ENCODE data around the gene ELAVL4.
"Not testable (repeated sequence)": the region's sequence is repeated elsewhere in the genome, so short reads cannot be mapped to it uniquely, and the experiment has no call there.

ELAVL4 gene

DNA sequence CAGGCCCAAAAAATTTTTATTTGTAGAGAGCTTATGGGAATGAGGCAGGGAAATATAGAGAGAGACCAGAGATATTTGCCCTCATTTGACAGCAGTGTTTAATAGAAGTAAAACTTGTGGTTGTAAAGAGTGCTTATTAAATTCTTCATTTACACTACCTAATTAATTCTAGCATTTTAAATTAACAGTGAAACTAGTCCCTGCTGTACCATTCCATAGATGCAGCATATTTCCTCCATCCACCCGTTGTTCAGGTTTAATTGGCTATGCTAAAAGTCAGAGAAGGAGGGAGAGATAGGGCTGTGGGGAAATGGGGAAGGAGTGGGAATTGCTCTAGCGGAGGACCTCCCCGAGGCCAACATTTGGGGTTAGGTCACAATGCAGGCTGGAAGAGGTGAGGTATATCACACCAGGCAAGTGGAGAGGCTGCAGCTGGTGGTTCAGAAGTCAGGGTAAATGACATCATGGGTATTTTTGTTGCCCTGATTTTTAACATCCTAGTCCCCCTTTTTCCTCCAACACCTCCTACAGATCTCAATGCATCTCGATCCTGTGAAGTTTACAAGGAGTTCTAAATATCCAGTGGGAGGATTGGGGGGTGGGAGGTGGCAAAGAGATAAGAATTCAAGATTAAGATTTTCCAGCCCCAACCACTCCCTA is 38.6 kb downstream of the ELAVL4 start:
- Mint-ChIP-seq H3K4me1 (no peaks in the 10 kb centered on the region), H3K27ac (no peak overlapping the region), H3K36me3 (ENCODE audit: low read depth) (no peaks in the 10 kb centered on the region), H3K9me3 (no peaks in the 10 kb centered on the region), H3K27me3 (no peaks in the 10 kb centered on the region), H3K4me3 (no peak overlapping the region)
- no peak for ATAC-seq
- DNase-seq: no peak

- no peaks in the 10 kb centered on the region for H3K36me3 Mint-ChIP-seq (ENCODE audit: low read depth)
- H3K27me3 Mint-ChIP-seq: no peaks in the 10 kb centered on the region
- no peak overlapping the region for H3K4me3 Mint-ChIP-seq
- ATAC-seq: no peak
- H3K4me1 Mint-ChIP-seq: no peaks in the 10 kb centered on the region
- no peaks in the 10 kb centered on the region for H3K9me3 Mint-ChIP-seq
- no peak for DNase-seq
- H3K27ac Mint-ChIP-seq: no peak overlapping the region
These were observed 39.6 kb downstream of the ELAVL4 start for GRCh38 chr1:50148142-50148923.

DNA sequence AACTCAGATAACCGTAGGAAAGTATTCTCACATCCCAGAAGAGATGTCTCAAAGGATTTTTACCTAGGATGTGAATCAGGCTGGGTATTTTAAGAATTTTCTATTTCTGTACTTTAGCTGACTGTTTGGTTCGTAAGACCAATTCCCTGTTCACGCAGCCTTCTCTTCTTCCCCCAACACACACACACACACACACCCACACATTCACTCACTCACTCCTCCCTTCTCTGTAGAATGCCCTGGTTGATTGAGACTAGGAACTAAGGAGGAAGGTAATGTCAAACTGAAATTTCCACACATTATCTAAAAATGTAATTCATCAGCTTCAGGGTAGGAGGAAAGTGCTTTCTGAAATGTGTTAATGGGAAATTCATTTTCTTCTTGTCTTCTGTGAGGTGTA is 43.5 kb downstream of the ELAVL4 start:
- Mint-ChIP-seq H3K27ac (no peak overlapping the region), H3K4me3 (no peak overlapping the region), H3K9me3 (no peaks in the 10 kb centered on the region), H3K27me3 (no peaks in the 10 kb centered on the region), H3K36me3 (ENCODE audit: low read depth) (no peaks in the 10 kb centered on the region), H3K4me1 (no peaks in the 10 kb centered on the region)
- ATAC-seq (no peak), DNase-seq (no peak)

- ATAC-seq: no peak
- Mint-ChIP-seq H3K36me3 (ENCODE audit: low read depth) (no peaks in the 10 kb centered on the region), H3K4me1 (no peaks in the 10 kb centered on the region), H3K9me3 (no peaks in the 10 kb centered on the region), H3K4me3 (no peak overlapping the region), H3K27me3 (no peaks in the 10 kb centered on the region), H3K27ac (no peak overlapping the region)
- DNase-seq: no peak
These were observed 46.8 kb downstream of the ELAVL4 start for GRCh38 chr1:50155541-50155940.

DNA sequence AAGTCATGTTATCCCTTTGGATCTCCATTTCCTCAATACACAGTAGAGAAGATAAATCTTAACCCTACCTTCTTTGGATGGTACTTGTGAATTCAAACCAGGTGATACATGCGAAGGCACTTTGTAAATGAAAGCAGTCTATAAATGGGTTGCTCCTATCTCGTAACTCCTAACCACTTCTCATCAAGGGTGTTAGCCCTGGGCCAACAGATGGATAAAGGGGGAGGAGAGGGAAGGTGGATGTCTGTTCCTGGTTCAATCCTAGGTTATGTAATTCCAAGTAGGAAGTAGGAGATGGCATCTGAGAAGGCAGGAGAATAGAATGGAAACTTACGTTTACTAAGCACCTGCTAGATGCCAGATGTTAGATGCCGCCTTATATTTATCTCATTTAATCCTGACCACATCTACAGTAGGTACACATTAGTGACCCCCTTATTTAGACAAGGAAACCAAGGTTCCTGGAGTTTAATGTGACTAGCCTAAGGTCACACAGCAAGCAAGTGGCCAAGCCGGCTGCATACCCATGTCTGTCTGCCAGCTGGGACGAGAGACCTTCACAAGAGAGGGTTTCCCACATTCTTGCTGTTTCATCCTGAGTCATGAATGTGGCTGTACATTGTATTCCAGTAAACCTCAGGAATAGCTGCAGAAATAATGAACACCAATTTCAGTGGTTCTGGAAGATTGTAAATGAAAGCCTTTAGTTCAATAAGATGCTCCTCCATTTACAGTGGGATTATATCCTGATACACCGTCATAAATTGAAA is 47.7 kb downstream of the ELAVL4 start:
- Mint-ChIP-seq H3K27me3 (no peaks in the 10 kb centered on the region), H3K9me3 (no peaks in the 10 kb centered on the region), H3K36me3 (ENCODE audit: low read depth) (no peaks in the 10 kb centered on the region), H3K4me1 (no peaks in the 10 kb centered on the region), H3K4me3 (no peak overlapping the region), H3K27ac (no peak overlapping the region)
- no peak for DNase-seq
- ATAC-seq: no peak

DNA sequence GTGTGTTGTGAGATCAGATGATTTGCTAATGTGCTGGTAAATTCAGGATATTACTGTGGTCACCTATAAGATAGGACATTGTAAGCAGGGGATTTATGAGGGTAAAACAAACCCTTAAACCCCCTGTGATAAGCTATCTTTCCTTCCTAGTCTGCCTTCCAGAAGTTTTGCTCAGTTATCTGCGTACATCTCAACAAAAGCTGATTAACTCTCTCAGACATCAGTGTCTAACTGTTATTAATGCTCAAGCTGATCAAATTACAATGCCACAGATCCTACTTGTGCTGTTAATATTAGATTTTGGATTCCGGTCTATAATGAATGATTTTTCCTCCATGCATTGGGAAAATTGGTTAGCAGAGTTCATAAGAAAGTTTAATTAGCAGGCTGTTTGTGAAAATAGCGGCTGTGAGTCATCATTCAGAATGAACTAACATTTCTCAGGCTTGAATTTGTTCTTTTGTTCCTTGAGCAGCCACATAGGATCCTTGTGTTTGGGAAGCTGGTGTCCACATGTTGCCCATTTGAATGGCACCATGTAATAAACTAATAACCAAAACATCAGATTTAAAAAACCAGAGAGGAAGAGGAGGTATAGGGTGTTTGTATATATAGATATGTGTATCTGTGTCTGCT is 48.7 kb downstream of the ELAVL4 start:
- DNase-seq: no peak
- ATAC-seq: no peak
- Mint-ChIP-seq H3K9me3 (no peaks in the 10 kb centered on the region), H3K4me3 (no peak overlapping the region), H3K27me3 (no peaks in the 10 kb centered on the region), H3K27ac (no peak overlapping the region), H3K36me3 (ENCODE audit: low read depth) (no peaks in the 10 kb centered on the region), H3K4me1 (no peaks in the 10 kb centered on the region)

- no peaks in the 10 kb centered on the region for H3K27me3 Mint-ChIP-seq
- no peak overlapping the region for H3K27ac Mint-ChIP-seq
- no peak for ATAC-seq
- no peak for DNase-seq
- no peaks in the 10 kb centered on the region for H3K36me3 Mint-ChIP-seq (ENCODE audit: low read depth)
- H3K4me1 Mint-ChIP-seq: no peaks in the 10 kb centered on the region
- H3K4me3 Mint-ChIP-seq: no peak overlapping the region
- H3K9me3 Mint-ChIP-seq: no peaks in the 10 kb centered on the region
These were observed 49.7 kb downstream of the ELAVL4 start for GRCh38 chr1:50158421-50158820.

DNA sequence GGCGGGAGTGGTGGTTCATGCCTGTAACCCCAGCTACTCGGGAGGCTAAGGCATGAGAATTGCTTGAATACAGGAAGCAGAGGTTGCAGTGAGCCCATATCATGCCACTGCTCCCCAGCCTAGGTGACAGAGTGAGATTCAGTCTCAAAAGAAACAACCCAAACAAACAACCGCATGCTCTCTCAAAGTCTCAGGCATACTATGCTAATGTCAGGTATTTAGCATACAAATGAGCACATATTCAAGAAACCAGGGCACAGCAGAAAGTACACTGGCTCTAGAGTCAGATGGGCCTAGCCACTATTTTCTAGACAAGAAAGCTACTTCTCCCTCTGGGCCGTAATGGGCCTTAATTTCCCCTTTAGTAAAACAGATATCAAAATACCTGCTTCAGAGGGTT is 55.0 kb downstream of the ELAVL4 start:
- Mint-ChIP-seq H3K9me3 (no peaks in the 10 kb centered on the region), H3K36me3 (ENCODE audit: low read depth) (no peaks in the 10 kb centered on the region), H3K4me3 (no peak overlapping the region), H3K27ac (no peak overlapping the region), H3K4me1 (no peaks in the 10 kb centered on the region), H3K27me3 (no peaks in the 10 kb centered on the region)
- DNase-seq (no peak), ATAC-seq (no peak)

DNA sequence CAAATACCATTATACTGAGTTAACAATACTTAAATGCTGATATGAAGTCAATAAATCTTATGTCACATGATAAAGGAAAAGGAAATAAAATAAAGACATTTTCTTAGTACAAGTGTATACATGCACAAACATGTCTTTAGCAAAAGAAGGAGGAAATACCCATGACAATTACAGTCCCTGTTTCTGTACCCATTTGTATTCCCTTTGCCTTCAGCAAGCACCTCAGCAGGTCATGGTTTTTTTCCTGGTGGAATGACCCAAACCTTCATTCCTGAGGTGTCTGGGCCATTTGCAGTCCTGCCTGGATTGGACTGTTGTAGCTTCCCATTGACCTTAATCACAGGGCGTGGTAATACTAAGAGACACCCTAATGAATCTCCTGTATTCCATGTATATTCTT is 57.6 kb downstream of the ELAVL4 start:
- not testable (repeated sequence) for DNase-seq; ATAC-seq; H3K27me3 Mint-ChIP-seq; H3K9me3 Mint-ChIP-seq; H3K27ac Mint-ChIP-seq; H3K4me3 Mint-ChIP-seq; H3K36me3 Mint-ChIP-seq (ENCODE audit: low read depth); H3K4me1 Mint-ChIP-seq

- Mint-ChIP-seq H3K4me1 (no peaks in the 10 kb centered on the region), H3K27me3 (peaks cover 5% of the 10 kb centered on the region), H3K27ac (no peak overlapping the region), H3K9me3 (no peaks in the 10 kb centered on the region), H3K4me3 (no peak overlapping the region), H3K36me3 (ENCODE audit: low read depth) (no peaks in the 10 kb centered on the region)
- DNase-seq (no peak), ATAC-seq (no peak)
These were observed 63.6 kb downstream of the ELAVL4 start for GRCh38 chr1:50172299-50172698.

- H3K36me3 Mint-ChIP-seq (ENCODE audit: low read depth): no peaks in the 10 kb centered on the region
- H3K9me3 Mint-ChIP-seq: no peaks in the 10 kb centered on the region
- H3K4me3 Mint-ChIP-seq: no peak overlapping the region
- ATAC-seq (no peak), DNase-seq (no peak)
- peaks cover 5% of the 10 kb centered on the region for H3K27me3 Mint-ChIP-seq
- no peaks in the 10 kb centered on the region for H3K4me1 Mint-ChIP-seq
- no peak overlapping the region for H3K27ac Mint-ChIP-seq
These were observed 65.4 kb downstream of the ELAVL4 start for GRCh38 chr1:50174101-50174500.

DNA sequence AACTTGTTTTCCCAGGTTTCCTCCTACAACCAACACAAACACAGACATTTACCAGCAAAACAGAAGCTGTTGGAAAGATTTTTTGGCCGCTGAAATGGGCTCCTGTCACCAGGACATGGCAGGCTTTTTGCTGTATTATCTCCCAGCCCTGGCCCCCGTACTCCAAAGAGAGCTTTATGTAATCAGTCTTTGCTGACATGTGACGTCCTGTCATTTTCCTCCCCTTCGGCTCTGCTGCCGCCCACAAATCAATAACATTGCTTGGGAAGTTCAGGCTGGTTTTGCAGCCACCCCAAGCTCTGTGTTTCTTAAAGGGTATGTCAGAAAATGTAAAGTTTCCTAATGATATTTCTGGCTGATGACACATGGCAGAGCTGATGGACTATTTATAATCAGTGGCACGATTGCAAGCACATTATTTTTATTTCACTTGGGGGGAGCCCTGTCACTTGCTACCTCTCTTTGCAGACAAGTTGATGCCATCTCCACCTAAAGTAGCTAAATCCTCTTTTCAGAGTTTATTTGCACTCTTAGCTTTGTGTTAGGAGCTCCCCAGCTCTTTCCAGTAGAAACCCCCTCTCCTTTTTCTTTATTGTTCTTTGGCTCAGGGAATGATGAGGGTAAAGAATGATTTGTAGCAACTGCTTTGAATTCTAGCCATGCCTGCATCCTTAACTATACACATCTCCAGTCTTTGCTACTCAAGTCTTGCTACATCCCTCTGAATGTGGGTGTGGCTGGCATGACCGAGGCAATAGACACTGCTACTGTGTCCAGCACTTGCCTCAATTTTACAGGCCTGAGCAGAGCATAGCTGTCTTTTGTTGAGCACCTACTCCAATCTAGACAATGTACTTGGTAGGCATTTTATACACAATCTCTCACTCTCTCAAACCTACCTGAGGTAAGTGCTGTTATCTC is 67.3 kb downstream of the ELAVL4 start:
- ATAC-seq (no peak), DNase-seq (no peak)
- no peak overlapping the region for H3K4me3 Mint-ChIP-seq
- no peak overlapping the region for H3K27ac Mint-ChIP-seq
- no peaks in the 10 kb centered on the region for H3K4me1 Mint-ChIP-seq
- no peaks in the 10 kb centered on the region for H3K36me3 Mint-ChIP-seq (ENCODE audit: low read depth)
- H3K9me3 Mint-ChIP-seq: no peaks in the 10 kb centered on the region
- H3K27me3 Mint-ChIP-seq: peaks cover 8% of the 10 kb centered on the region

GRCh38 chr1:50177994-50178393 is 69.3 kb downstream of the ELAVL4 start:
- Mint-ChIP-seq H3K27me3 (peaks cover 8% of the 10 kb centered on the region), H3K4me3 (no peak overlapping the region), H3K27ac (no peak overlapping the region), H3K36me3 (ENCODE audit: low read depth) (no peaks in the 10 kb centered on the region), H3K9me3 (no peaks in the 10 kb centered on the region), H3K4me1 (no peaks in the 10 kb centered on the region)
- DNase-seq (no peak), ATAC-seq (no peak)

DNA sequence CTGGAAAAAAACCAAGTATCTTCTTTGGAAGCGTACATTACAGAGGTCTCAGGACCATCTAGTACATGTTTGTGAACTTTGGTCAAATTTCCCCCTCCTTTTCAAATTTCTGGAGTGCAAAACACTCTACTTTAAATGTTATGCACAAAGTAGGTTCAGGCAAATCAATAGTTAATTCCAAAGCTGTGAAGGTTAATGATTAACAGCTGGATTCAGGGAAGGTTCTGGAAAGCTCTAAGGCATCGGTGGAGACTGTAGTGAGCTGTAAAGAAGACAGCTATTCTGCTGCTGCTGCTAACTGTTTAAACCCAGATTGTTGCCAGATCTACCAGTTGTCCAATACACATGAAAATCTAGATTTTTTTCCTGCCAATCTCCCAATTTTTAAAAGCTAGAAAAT is 70.9 kb downstream of the ELAVL4 start:
- no peak for DNase-seq
- Mint-ChIP-seq H3K9me3 (no peaks in the 10 kb centered on the region), H3K36me3 (ENCODE audit: low read depth) (no peaks in the 10 kb centered on the region), H3K4me3 (no peak overlapping the region), H3K27me3 (peaks cover 6% of the 10 kb centered on the region), H3K27ac (no peak overlapping the region), H3K4me1 (no peaks in the 10 kb centered on the region)
- no peak for ATAC-seq

All from activated naive CD8-positive, alpha-beta T cell treated with anti-CD3 and anti-CD28 coated beads, Interleukin-2, amount 50 U/mL, for 24 hours (primary cell).